AG04450 (cell line): Measurements from ENCODE around the gene ATP10D. TPM values are rescaled to one million over a fixed set of nuclear protein-coding genes. Genes with fewer than 3 reads are reported as not detected.
"Not testable (repeated sequence)": the region's sequence is repeated elsewhere in the genome, so short reads cannot be mapped to it uniquely, and the experiment has no call there.

ENCODE experiments used
- CTCF ChIA-PET: fragments of 300-600, 350-600 bp; formaldehyde crosslinking; extraction: SDS; loops from one replicate; lab custom pipeline; 2022; ENCODE audit warnings: antibody characterized with exemption, inconsistent platforms; lab: Charles Lee
- POLR2A ChIA-PET: fragments of 350-600 bp; formaldehyde crosslinking; extraction: SDS; loops from one replicate; lab custom pipeline; 2021; ENCODE audit warnings: antibody characterized with exemption, inconsistent platforms; lab: Yijun Ruan, JAX
- DNase-seq: peaks from one replicate; pipeline ENCODE4 v3.0.0-alpha.2; 2011; ENCODE audit warnings: low read depth, low spot score
- H3K27ac ChIP-seq: one replicate; pipeline ENCODE4 v1.5.1; 2012; ENCODE audit warnings: low read depth, low read length, control low read depth
- H3K27me3 ChIP-seq: one replicate; pipeline ENCODE4 v1.6.0; 2012; ENCODE audit warnings: low read length; ENCODE audit not compliant: control insufficient read depth, insufficient read depth
- H3K4me3 ChIP-seq: 2 replicates; pipeline ENCODE4 v1.5.1; 2011; ENCODE audit warnings: mild to moderate bottlenecking, low read depth, low read length, control low read depth
- H3K9me3 ChIP-seq: 2 replicates; pipeline ENCODE4 v1.5.1; 2012; ENCODE audit warnings: low read length; ENCODE audit not compliant: control insufficient read depth, insufficient read depth
- CTCF ChIP-seq: IDR thresholded peaks from 2 replicates; pipeline ENCODE4 v1.5.1; 2011; ENCODE audit warnings: low read depth, low read length, control low read depth, inconsistent platforms
- polyA plus RNA-seq: library from polyadenylated mRNA; depleted of rRNA; stranded (reverse); fragments of >200 nt; gene quantifications from 2 replicates; pipeline ENCODE4 v1.2.3, GENCODE V29; 2011

The ATP10D gene
- polyA plus RNA-seq, 1 experiment = 48.2 TPM

- Histone ChIP-seq H3K27me3 (no peaks in the 10 kb centered on the region), H3K27ac (peak overlapping the region; percentile 33), H3K4me3 (no peak overlapping the region), H3K9me3 (no peaks in the 10 kb centered on the region; the same call in 1 of the 2 replicates)
- no peak for TF ChIP-seq CTCF
- ChIA-PET CTCF (interaction anchor here (2.1 kb wide), 1 partner anchor 15 kb away, joined by 5 read pairs; no protein-coding TSS in a partner anchor), POLR2A (interaction anchor here (1.5 kb wide), 1 partner anchor 66 kb away, joined by 5 read pairs; the partner anchor contains the start of gene ATP10D)
- no peak for DNase-seq
Observed at GRCh38 chr4:47550899-47551548, 65.9 kb downstream of the ATP10D start.

GRCh38 chr4:47551682-47552081, 66.6 kb downstream of the ATP10D start:
- Histone ChIP-seq H3K4me3 (no peak overlapping the region), H3K9me3 (no peaks in the 10 kb centered on the region; the same call in 1 of the 2 replicates), H3K27ac (peak overlapping the region; percentile 42), H3K27me3 (no peaks in the 10 kb centered on the region)
- DNase-seq = no peak
- CTCF ChIA-PET = interaction anchor here (1.0 to 2.1 kb wide), 2 partner anchors 12 to 14 kb away, joined by 3 to 5 read pairs; no protein-coding TSS in a partner anchor
- POLR2A ChIA-PET = interaction anchor here (0.7 to 1.5 kb wide), 2 partner anchors 24 to 67 kb away, joined by 3 to 5 read pairs; partner anchors contain the start of gene ATP10D
- TF ChIP-seq CTCF = no peak

GRCh38 chr4:47553329-47554125, 68.5 kb downstream of the ATP10D start:
- Histone ChIP-seq H3K27me3 (no peaks in the 10 kb centered on the region), H3K4me3 (no peak overlapping the region), H3K27ac (no peak overlapping the region), H3K9me3 (no peaks in the 10 kb centered on the region; the same call in 1 of the 2 replicates)
- no peak for TF ChIP-seq CTCF
- no peak for DNase-seq
- ChIA-PET CTCF (interaction anchor here (1.2 kb wide), 1 partner anchor 10 kb away, joined by 3 read pairs; no protein-coding TSS in a partner anchor), POLR2A (no interaction called here)

GRCh38 chr4:47555920-47556319, 70.8 kb downstream of the ATP10D start:
- H3K27me3 ChIP-seq, H3K27ac ChIP-seq, POLR2A ChIA-PET, H3K9me3 ChIP-seq, H3K4me3 ChIP-seq, DNase-seq: not testable (repeated sequence)
- CTCF ChIA-PET = interaction anchor here (0.9 to 1.9 kb wide), 2 partner anchors 8 to 10 kb away, joined by 3 to 11 read pairs; no protein-coding TSS in a partner anchor

GRCh38 chr4:47557255-47557654, 72.2 kb downstream of the ATP10D start:
- Histone ChIP-seq H3K9me3 (no peaks in the 10 kb centered on the region), H3K27me3 (no peaks in the 10 kb centered on the region), H3K4me3 (no peak overlapping the region), H3K27ac (no peak overlapping the region)
- TF ChIP-seq CTCF = no peak
- ChIA-PET CTCF (no interaction called here), POLR2A (no interaction called here)
- DNase-seq = no peak
